Activated CD8-positive, alpha-beta memory T cell treated with anti-CD3 and anti-CD28 coated beads, Interleukin-2, amount 50 U/mL, for 4 hours (primary cell): Measurements from ENCODE around the gene HHAT.

ENCODE experiments used
- DNase-seq: peaks from one replicate; pipeline ENCODE4 v3.0.0-alpha.2; 2020

HHAT gene

DNA sequence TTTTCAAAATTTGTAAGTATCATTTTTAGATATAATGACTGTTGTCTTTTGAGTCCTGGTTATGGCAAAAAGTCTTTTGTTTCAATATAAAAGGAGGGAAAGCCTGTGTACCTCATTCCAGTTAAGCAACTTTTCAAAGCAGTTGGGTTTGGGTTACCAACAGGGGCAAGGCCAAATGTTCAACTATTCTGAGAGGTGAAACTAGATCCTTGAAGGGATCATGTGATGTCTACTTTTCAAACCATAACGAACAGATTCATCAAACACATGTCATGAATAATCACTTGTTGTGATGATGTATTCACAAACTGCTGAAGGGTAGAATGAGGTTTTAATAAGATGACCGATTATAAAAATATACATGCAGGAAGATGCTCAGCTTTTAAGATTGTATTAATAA, 171.3 kb downstream of the HHAT start:
- no peak for DNase-seq

DNA sequence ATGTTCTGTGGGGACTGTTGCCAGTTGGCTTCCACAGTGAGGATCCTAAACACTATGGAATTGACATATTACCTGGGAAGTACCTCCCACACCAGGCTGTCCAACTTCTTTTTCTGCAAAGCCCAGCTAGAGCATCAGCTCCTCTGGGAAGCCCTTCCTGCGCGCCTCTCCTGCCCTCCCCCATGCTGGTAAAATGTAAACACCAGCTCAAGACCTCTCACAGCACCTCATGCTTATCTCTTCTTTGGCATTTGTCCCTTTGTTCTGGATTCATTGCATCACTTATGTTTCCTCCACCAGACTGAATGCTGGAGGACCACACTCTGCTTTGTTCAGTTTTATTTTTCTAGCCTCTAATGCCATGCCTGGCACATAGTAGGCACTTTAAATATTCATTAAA, 172.1 kb downstream of the HHAT start:
- no peak for DNase-seq

- no peak for DNase-seq
Observed at GRCh38 chr1:210504286-210504685, 175.6 kb downstream of the HHAT start.

GRCh38 chr1:210505601-210506496, 177.1 kb downstream of the HHAT start:
- no peak for DNase-seq

DNA sequence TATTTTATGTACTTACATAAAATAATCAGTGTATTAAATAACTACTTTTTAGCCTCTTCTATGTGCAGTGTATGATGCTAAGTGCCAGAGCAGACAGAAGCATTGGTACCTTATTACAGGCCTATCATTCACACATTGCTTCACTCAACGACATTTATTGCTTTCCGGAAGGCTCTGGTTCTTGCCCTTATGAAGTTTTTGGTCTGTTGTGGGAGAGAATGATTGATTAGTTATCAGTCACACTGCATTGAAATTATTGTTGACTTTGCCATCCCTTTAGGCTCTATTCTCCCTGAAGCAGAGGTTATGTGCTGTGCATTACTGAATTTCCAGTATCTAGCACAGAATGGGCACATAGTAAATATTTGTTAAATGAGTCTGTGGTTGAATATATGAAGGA, 178.0 kb downstream of the HHAT start:
- DNase-seq = no peak

- no peak for DNase-seq
Observed at GRCh38 chr1:210516092-210516656, 187.5 kb downstream of the HHAT start.

- no peak for DNase-seq
Observed at GRCh38 chr1:210516697-210517459, 188.2 kb downstream of the HHAT start.

DNA sequence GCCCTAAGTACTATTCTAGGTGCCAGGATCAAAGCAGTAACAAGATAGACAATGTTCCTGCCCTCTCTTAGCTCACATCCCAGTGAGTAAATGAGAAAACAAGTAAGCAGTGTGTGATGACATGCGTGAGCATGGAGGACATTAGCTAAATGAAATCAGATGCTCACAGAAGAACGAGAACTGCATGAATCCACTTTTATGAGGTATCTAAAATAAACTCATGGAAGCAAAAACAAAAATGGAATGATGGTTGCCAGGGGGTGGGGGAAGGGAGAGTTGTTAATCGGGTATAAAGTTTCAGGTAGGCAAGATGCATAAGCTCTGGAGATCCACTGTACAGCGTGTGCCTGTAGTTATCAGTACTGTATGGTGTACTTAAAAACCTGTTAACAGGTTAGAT, 195.1 kb downstream of the HHAT start:
- no peak for DNase-seq

DNA sequence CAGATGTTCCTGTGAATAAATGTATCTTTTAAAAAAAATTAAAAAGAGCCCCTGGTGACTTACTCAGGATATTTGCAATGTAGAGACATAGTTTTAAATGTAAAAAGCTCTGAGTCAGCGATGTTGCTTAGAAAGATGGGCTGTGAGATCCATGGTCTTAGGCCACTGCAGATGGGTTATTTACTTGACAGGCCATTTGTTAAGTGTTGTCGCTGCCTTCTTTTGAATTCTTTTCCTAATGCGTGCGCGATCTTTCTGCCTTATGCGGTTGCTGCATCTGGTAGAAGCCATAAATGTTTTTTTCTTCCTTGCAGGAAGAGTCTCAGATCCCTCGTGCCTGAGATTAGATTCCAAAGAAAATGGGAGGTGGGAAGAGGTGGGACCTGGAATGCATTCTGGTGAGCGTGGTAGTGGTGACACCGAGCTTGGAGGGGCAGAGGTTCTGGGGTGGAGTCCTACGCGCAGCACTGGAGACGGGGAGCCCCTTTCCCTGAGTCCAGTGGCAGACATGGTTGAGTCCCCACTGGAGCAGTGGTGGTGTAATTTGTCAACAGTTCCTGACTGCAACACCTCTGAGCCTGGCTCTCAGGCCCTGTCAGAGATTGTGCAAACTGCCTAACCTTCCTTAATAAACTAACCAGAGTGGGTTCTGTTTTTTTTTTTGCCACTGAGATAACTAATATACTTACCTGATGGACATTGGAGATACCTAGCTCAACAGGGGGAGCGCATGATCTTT, 197.2 kb downstream of the HHAT start:
- no peak for DNase-seq

- DNase-seq = no peak
Observed at GRCh38 chr1:210527091-210527490, 198.4 kb downstream of the HHAT start.

DNA sequence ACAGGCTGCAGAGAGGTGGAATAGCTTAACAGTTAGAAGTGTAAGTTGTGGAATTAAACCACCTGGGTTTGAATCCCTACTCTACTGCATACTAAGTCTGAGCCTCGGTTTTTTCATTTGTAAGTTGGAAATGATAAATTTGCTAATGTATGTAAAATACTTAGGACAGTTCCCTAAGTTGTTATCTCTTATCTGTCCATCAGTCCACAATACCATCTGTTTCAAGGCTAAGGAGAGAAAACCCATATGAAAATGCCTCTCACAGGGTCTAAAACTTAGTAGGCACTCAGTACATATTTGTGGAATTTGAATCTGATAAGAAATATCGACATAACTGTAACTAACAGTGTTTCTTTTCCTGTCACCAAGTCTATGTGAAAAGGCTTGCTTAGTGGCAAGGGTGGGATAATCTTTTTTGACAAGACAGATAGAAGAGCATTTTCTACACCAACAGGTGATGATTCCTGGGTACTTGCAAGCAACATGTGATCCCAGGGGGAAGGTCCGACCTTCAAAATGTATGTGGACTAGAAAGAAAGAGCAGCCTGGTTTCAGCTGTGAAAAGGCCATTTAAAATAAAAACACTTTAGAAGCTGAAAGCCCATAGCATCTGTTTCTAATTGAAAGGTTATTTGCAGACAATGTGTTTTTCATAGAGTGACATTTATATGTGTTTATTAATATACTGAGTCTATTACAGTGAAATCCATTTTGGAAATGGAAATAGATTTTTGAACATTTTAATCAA, 202.9 kb downstream of the HHAT start:
- DNase-seq = no peak

DNA sequence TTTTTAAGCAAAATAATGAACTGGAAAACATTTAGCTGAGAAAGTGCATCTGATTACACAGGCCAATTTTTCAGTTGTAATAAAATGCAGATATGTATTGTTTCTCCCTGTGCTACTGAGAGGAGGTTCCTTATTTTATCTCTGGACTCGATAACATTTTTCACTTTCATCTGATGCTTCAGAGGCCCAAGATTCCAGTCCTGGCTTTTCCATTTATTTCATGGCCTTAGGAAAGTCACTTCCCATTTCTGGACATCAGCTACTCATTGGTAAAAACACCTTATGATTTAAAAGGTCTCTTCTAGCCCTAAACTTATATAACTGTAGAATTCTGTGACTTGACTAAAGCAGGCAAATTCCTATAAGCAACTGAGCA, 203.5 kb downstream of the HHAT start:
- DNase-seq = no peak

GRCh38 chr1:210535761-210536160, 207.1 kb downstream of the HHAT start:
- DNase-seq = no peak

GRCh38 chr1:210536254-210536961, 207.7 kb downstream of the HHAT start:
- no peak for DNase-seq

DNA sequence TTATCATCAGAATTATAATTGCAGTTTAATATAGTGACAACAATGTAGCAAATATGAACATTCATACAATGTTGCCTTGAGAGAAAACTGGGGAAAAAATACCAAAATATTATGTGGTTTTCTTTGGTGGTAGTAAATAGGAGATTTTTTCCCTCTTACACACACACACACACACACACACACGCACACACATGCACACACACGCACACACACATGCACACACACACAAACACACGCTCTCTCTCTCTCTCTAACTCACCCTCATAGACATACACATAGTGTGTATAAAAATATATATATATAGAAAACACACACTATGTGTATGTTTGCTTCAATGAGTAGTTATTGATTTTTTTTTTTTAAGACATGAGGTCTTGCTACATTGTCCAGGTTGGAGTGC, 211.6 kb downstream of the HHAT start:
- no peak for DNase-seq

- no peak for DNase-seq
Observed at GRCh38 chr1:210541680-210542358, 213.1 kb downstream of the HHAT start.

GRCh38 chr1:210551899-210552298, 223.2 kb downstream of the HHAT start:
- no peak for DNase-seq

DNA sequence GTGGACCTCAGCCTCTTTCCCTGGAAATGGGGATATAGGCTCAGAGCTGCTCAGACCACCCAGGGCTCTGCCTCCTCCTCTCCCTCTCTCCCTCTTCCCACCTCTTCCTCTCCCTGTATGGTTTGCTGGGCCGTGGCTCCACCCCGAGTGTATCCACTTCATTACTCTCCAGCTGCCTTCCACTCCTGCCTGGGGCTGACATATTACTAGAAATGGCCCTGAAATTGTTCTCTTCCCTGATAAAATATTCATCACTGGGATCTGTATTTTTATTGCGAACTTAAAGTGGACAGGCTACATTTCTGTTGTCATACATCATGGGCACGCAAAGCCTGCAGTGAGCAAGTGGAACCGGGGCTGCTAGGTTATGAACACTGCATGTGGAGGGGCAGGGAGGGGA, 225.0 kb downstream of the HHAT start:
- no peak for DNase-seq

- no peak for DNase-seq
Observed at GRCh38 chr1:210554382-210554781, 225.7 kb downstream of the HHAT start.

- DNase-seq = no peak
Observed at GRCh38 chr1:210556475-210556874, 227.8 kb downstream of the HHAT start.

DNA sequence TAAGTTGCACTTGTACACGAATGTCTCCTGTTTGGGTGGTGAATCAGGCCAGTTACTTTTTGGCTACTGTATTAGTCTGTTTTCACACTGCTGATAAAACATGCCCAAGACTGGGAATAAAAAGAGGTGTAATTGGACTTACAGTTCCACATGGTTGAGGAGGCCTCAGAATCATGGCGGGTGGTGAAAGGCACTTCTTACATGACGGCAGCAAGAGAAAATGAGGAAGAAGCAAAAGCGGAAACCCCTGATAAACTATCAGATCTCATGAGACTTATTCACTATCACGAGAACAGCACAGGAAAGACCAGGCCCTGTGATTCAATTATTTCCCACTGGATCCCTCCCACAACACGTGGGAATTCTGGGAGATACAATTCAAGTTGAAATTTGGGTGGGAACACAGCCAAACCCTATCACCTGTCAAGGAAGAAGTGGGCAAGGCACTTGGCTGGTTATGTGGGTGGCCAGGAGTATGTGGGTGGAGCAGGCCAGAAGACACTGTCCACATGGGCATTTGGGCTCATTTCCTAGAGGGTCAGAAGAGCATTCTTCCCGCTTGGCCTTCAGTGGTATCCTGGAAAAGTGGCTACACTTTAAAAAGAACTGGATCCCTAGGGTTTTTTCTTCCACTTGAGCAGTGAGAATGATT, 228.8 kb downstream of the HHAT start:
- DNase-seq = no peak
